MG63 (cell line): ENCODE results near the gene CNNM1. TPM values are rescaled to one million over a fixed set of nuclear protein-coding genes. Genes with fewer than 3 reads are reported as not detected.

ENCODE experiments used
- DNase-seq: peaks from one replicate; pipeline ENCODE4 v3.0.0-alpha.2; 2020
- H3K27me3 ChIP-seq: fragments of 250-450 bp; sonication (Bioruptor Pico); 2 replicates; pipeline ENCODE4 v1.5.1; 2020; ENCODE audit warnings: mild to moderate bottlenecking, moderate library complexity
- H3K36me3 ChIP-seq: fragments of 250-450 bp; sonication (Bioruptor Pico); 2 replicates; pipeline ENCODE4 v1.5.1; 2020; ENCODE audit warnings: mild to moderate bottlenecking, moderate library complexity
- H3K4me3 ChIP-seq: fragments of 250-450 bp; sonication (Bioruptor Pico); 2 replicates; pipeline ENCODE4 v1.5.1; 2020; ENCODE audit warnings: mild to moderate bottlenecking, moderate library complexity
- H3K9me3 ChIP-seq: fragments of 250-450 bp; sonication (Bioruptor Pico); 2 replicates; pipeline ENCODE4 v1.5.1; 2020; ENCODE audit warnings: mild to moderate bottlenecking, moderate library complexity
- total RNA-seq: library from RNA; depleted of rRNA; stranded (reverse); fragments of >200 nt; shearing (Covaris generic); gene quantifications from 2 replicates; pipeline ENCODE4 v1.2.3, GENCODE V29; 2014; ENCODE audit warnings: low replicate concordance; rRNA removed

The CNNM1 gene
- total RNA-seq, 1 experiment from 2014 or later, result 0.13 TPM

- H3K36me3 ChIP-seq, result no peaks in the 10 kb centered on the region
- no peak overlapping the region for H3K4me3 ChIP-seq
- no peaks in the 10 kb centered on the region for H3K9me3 ChIP-seq
- DNase-seq, result no peak
- no peaks in the 10 kb centered on the region for H3K27me3 ChIP-seq
Observed at GRCh38 chr10:99443500-99443899, 114.3 kb downstream of the CNNM1 start.

Other genes starting within 250 kb of the CNNM1 start
- not detected in 2 replicates for gene HPSE2, start 93.5 kb upstream of the CNNM1 start, total RNA-seq
- 8.6 and 21.8 TPM in 2 replicates for gene GOT1, start 101.3 kb downstream of the CNNM1 start, total RNA-seq
- gene NKX2-3, start 203.6 kb downstream of the CNNM1 start, total RNA-seq, result 0.46 TPM in 1 of 2 replicates, not detected in the other